GM12878 (cell line): ENCODE measurements around the gene SLC28A1.

Source experiments
- CBX5 ChIP-seq: sonication (generic); IDR thresholded peaks from 2 replicates; pipeline ENCODE4 v1.6.1; 2016; ENCODE audit warnings: low read depth, moderate library complexity, mild to moderate bottlenecking, inconsistent platforms
- ETV6 ChIP-seq, 2 experiments: fragments of 450-650 bp in 1 of 2; IDR thresholded peaks in 1 of 2; conservative IDR thresholded peaks in 1 of 2; 2 replicates each; pipeline ENCODE4 v1.6.1; 2014; ENCODE audit warnings: antibody characterized with exemption in 1 of 2, borderline replicate concordance in 1 of 2, low read depth in 1 of 2, mild to moderate bottlenecking in 1 of 2, moderate library complexity in 1 of 2
- HDGF ChIP-seq: fragments of 450-650 bp; IDR thresholded peaks from 2 replicates; pipeline ENCODE4 v1.6.1; 2016; ENCODE audit warnings: antibody characterized with exemption
- YY1 ChIP-seq: IDR thresholded peaks from 2 replicates; pipeline ENCODE4 v1.6.1; 2011; ENCODE audit warnings: low read depth, mild to moderate bottlenecking, low read length
- TF ChIP-seq, protein P1 (sequence below), 3 experiments: IDR thresholded peaks in 2 of 3; conservative IDR thresholded peaks in 1 of 3; 2 replicates each; pipeline ENCODE4 v1.5.1; 2011; ENCODE audit warnings: low read depth in 3 of 3, low read length in 3 of 3, mild to moderate bottlenecking in 3 of 3, control low read depth in 2 of 3, moderate library complexity in 2 of 3, inconsistent platforms in 1 of 3, mixed read lengths in 1 of 3; ENCODE audit not compliant: control insufficient read depth in 2 of 3, insufficient read depth in 1 of 3; ENCODE audit errors: extremely low read depth in 1 of 3

DNA sequence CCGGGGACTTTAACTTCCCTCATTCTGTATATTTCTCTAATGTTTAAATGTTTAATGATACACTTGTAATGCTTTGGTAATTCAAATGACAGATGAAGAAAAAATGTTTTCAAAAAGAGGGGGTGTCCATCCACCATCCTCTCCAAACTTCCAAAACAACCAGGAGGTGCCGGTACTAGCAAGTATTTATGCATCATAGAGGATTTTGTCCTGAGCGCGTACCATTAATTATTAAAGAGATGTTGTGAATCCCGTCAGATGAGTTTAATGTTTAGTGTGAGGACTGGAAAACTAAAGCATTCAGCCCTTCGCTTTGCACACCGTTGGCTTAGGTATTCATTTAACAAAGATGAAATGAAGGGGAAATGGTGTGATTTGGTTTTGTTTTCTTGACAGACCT is 1.3 kb downstream of the SLC28A1 start:
- TF ChIP-seq YY1 = no peak
- TF ChIP-seq, protein P1, sequence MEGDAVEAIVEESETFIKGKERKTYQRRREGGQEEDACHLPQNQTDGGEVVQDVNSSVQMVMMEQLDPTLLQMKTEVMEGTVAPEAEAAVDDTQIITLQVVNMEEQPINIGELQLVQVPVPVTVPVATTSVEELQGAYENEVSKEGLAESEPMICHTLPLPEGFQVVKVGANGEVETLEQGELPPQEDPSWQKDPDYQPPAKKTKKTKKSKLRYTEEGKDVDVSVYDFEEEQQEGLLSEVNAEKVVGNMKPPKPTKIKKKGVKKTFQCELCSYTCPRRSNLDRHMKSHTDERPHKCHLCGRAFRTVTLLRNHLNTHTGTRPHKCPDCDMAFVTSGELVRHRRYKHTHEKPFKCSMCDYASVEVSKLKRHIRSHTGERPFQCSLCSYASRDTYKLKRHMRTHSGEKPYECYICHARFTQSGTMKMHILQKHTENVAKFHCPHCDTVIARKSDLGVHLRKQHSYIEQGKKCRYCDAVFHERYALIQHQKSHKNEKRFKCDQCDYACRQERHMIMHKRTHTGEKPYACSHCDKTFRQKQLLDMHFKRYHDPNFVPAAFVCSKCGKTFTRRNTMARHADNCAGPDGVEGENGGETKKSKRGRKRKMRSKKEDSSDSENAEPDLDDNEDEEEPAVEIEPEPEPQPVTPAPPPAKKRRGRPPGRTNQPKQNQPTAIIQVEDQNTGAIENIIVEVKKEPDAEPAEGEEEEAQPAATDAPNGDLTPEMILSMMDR (IDR thresholded peaks at IDR 0.05 in 2 of 3, conservative IDR thresholded peaks at IDR 0.05 in 1 of 3; ENCODE audit: control insufficient read depth in 2 of 3, extremely low read depth in 1 of 3, insufficient read depth in 1 of 3, low read depth in 3 of 3, low read length in 3 of 3) = no peak
- no peak for TF ChIP-seq ETV6 (conservative IDR thresholded peaks at IDR 0.05 in 1 of 2, IDR thresholded peaks at IDR 0.05 in 1 of 2; ENCODE audit: borderline replicate concordance in 1 of 2, low read depth in 1 of 2)
- TF ChIP-seq HDGF = no peak
- no peak for TF ChIP-seq CBX5
